Measurements from ENCODE around the gene PGBD5. TPM values are rescaled to one million over a fixed set of nuclear protein-coding genes. Genes with fewer than 3 reads are reported as not detected.

The PGBD5 gene
- polyA plus RNA-seq, 1 experiment: 1.0 TPM

DNA sequence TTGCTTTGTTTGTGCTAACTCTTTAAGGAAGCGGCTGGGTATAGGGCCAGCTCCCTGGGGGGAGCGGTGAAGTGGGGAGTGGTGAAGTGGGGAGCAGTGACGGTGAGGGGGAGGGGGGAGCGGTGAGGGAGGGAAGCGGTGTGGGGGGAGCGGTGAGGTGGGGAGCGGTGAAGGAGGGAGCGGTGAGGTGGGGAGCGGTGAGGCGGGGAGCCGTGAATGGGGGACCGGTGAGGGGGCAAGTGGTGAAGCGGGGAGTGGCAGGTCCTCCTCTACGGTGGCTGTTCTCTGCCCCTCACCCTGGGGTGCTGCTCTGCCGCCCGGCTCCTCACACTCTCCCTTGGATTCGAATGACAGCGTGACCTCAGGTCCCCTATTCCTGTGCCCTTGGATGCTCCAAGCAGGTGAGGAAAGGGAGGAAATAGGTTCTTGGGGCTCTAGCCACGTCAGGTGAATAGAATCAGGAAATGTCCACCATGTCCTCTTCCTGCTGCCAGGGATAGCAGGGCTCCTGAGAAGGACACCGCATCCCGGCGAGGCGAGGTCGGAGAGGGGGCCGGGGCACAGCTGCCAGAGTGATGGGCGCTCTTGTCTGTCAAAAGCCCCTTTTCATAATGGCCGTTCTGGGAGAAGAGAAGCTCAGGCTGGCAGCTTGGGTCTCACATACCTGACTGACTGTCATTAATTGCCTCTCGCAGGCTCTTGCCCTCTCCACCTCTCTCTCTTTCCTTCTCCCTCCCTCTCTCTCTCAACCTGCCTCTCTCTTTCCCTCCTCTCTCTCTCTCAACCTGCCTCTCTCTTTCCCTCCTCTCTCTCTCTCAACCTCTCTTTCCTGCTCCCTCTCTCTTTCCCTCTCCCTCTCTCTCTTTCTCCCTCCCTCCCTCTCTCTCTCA lies 134.2 kb downstream of the PGBD5 start:
- H3K27ac ChIP-seq (ENCODE audit: low read depth, low read length): no peak overlapping the region
- ChIA-PET POLR2A (no interaction called here), CTCF (interaction anchor here (0.6 kb wide), 1 partner anchor 124 kb away, joined by 6 read pairs; no protein-coding TSS in a partner anchor)
- no peaks in the 10 kb centered on the region for H3K27me3 ChIP-seq (ENCODE audit: control insufficient read depth, insufficient read depth, low read length)
- no peak for DNase-seq (ENCODE audit: low read depth, low spot score)
- no peaks in the 10 kb centered on the region; the same call in 1 of the 2 replicates for H3K9me3 ChIP-seq (ENCODE audit: control insufficient read depth, insufficient read depth, low read length)
- H3K4me3 ChIP-seq (ENCODE audit: low read depth, low read length): no peak overlapping the region
- TF ChIP-seq, protein P1, sequence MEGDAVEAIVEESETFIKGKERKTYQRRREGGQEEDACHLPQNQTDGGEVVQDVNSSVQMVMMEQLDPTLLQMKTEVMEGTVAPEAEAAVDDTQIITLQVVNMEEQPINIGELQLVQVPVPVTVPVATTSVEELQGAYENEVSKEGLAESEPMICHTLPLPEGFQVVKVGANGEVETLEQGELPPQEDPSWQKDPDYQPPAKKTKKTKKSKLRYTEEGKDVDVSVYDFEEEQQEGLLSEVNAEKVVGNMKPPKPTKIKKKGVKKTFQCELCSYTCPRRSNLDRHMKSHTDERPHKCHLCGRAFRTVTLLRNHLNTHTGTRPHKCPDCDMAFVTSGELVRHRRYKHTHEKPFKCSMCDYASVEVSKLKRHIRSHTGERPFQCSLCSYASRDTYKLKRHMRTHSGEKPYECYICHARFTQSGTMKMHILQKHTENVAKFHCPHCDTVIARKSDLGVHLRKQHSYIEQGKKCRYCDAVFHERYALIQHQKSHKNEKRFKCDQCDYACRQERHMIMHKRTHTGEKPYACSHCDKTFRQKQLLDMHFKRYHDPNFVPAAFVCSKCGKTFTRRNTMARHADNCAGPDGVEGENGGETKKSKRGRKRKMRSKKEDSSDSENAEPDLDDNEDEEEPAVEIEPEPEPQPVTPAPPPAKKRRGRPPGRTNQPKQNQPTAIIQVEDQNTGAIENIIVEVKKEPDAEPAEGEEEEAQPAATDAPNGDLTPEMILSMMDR (IDR thresholded peaks at IDR 0.05; ENCODE audit: low read depth, low read length): no peak

GRCh38 chr1:230289350-230289644 lies 136.8 kb downstream of the PGBD5 start:
- POLR2A ChIA-PET: no interaction called here
- H3K4me3 ChIP-seq (ENCODE audit: low read depth, low read length): no peak overlapping the region
- no peak for DNase-seq (ENCODE audit: low read depth, low spot score)
- no peaks in the 10 kb centered on the region; the same call in 1 of the 2 replicates for H3K9me3 ChIP-seq (ENCODE audit: control insufficient read depth, insufficient read depth, low read length)
- TF ChIP-seq, protein P1 (IDR thresholded peaks at IDR 0.05; ENCODE audit: low read depth, low read length): no peak
- no peaks in the 10 kb centered on the region for H3K27me3 ChIP-seq (ENCODE audit: control insufficient read depth, insufficient read depth, low read length)
- H3K27ac ChIP-seq (ENCODE audit: low read depth, low read length): no peak overlapping the region
- CTCF ChIA-PET: no interaction called here

DNA sequence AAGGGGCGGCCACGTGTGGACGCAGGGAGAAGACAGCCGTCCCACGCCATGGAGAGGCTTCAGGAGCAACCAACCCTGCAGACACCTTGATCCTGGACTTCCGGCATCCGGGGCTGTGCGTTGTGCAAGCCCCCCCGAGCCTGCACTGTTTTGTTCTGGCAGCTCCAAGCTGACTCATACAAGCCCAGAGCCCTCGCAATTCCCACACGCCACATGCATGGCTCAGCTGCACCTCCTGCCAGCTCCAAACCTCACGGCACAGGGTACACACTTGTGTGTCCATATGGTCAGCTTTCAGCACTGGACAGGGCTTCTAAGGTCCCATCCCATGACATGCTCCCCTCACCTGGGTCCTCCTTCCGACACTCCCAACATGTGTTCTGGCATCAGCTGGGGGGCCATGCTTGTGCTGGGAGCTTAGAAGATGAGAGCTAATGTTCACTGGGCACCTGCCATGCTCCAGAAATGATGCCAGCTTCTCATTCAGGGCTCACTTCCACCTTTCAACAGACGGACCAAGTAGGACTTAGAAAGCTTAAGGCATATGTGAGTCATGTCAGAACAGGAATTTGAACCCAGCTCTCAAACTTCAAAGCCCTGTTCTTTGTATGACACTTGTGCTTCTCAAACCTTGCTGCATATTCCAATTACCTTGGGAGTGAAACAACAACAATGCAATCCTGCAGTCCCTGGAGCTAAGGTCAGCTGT lies 137.3 kb downstream of the PGBD5 start:
- H3K9me3 ChIP-seq (ENCODE audit: control insufficient read depth, insufficient read depth, low read length): no peaks in the 10 kb centered on the region; the same call in 1 of the 2 replicates
- POLR2A ChIA-PET: no interaction called here
- H3K4me3 ChIP-seq (ENCODE audit: low read depth, low read length): no peak overlapping the region
- TF ChIP-seq, protein P1 (IDR thresholded peaks at IDR 0.05; ENCODE audit: low read depth, low read length): no peak
- no peaks in the 10 kb centered on the region for H3K27me3 ChIP-seq (ENCODE audit: control insufficient read depth, insufficient read depth, low read length)
- no peak overlapping the region for H3K27ac ChIP-seq (ENCODE audit: low read depth, low read length)
- no peak for DNase-seq (ENCODE audit: low read depth, low spot score)
- CTCF ChIA-PET: interaction anchor here (0.6 kb wide), 1 partner anchor 22 kb away, joined by 3 read pairs; no protein-coding TSS in a partner anchor

DNA sequence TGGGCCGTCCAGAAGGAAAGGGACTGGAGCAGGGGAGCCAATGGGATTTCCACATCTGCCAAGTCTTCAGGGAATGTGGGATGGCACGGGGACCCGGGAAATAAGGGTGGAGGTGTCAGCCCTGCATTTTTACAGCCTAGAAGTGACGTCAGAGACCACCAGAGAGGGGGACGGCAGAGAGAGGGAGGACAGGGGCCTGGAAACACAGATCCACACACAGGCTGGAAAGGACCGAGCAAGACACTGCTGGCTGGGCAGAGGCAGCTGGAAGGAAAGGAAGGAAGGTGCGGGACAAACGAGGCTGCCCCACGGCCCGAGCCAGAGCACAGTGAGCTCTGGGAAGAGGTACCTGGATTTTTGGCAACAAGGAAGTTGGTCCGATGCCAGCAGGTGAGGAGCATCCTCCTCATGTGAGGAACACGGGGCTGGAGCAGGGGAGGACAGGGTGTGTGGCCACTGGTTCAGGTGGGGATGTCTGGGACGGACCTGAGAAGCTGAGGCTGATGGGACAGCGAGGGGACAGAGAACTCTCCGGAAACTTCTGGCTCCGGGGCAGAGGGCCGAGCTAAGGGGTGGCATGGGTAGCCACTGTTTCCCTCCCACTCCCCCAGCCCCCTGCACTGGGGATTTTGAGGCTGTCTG lies 138.3 kb downstream of the PGBD5 start:
- DNase-seq (ENCODE audit: low read depth, low spot score): no peak
- CTCF ChIA-PET: interaction anchor here (0.5 to 0.6 kb wide), 2 partner anchors 23 to 781 kb away, joined by 3 to 5 read pairs; no protein-coding TSS in a partner anchor

More for the DNA sequence above, 138.3 kb downstream of the PGBD5 start:
- Histone ChIP-seq H3K27me3 (ENCODE audit: control insufficient read depth, insufficient read depth, low read length) (no peaks in the 10 kb centered on the region), H3K4me3 (ENCODE audit: low read depth, low read length) (no peak overlapping the region), H3K27ac (ENCODE audit: low read depth, low read length) (no peak overlapping the region), H3K9me3 (ENCODE audit: control insufficient read depth, insufficient read depth, low read length) (no peaks in the 10 kb centered on the region; the same call in 1 of the 2 replicates)
- POLR2A ChIA-PET: no interaction called here
- TF ChIP-seq, protein P1 (IDR thresholded peaks at IDR 0.05; ENCODE audit: low read depth, low read length): no peak

Measured in AG04450 (cell line).